IPS-11a (cell line): ENCODE measurements around the gene GABRR2.
"Not testable (repeated sequence)": the region's sequence is repeated elsewhere in the genome, so short reads cannot be mapped to it uniquely, and the experiment has no call there.

ENCODE experiments used
- H3K4me3 ChIP-seq: one replicate; pipeline ENCODE4 v1.5.1; 2013; ENCODE audit warnings: low read depth, low read length, control low read depth

Gene GABRR2

DNA sequence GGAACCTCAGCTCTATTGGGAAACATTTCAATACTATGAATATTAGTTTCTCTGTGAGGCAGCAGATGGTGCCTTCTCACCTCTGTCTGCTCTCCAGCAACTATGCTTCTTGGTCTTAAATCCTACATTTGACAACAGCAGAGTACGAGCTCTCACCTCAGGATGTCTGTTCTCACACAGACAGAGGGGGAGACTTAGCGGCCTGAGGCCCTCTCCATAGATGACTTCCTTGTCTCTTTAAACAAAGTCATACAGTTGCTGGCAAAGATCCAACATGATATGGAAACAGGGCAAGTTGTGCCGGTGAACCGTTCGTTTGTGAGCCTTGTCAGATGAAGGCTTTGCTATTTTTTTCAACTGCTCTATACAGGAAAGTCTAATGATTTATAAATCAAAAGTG lies 54.3 kb downstream of the GABRR2 start:
- no peak overlapping the region for H3K4me3 ChIP-seq

DNA sequence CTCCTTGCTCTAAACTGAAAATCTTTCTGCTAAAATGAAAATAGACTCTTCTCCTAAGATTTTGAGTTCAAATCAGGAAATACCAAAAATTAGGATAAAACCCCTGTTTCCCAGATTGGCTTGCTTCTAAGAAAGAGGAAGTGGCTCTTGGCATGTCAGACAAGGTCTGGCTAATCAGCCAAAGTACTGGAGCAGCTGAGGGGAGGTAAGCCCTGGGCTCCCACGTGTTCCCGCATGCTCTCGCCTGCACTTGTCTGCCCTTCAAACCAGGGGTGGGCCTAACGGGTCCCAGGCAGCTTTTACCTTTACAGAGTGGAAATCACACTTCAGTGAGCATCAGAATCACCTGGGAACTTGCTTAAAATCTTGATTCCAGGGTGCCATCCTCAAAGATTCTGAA lies 54.8 kb downstream of the GABRR2 start:
- no peak overlapping the region for H3K4me3 ChIP-seq

DNA sequence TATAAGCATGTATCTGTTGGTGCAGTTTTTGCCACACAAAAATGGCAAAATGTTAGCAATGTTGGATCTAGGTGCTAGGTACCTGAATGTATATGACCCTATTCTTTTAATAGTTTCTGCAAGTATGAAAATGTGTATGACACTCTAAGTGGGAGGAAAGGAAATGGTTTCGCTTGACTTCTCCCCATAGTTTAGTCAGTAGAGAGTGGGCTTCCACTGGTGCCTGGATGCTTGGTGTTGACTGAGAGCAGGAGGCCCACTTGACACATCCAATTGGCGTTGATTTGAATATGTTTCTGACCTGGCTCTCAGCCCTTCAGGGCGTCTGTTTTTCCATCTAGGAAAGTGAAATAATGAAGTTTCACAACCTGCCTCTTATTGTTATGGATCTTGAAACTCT lies 56.2 kb downstream of the GABRR2 start:
- H3K4me3 ChIP-seq = no peak overlapping the region

DNA sequence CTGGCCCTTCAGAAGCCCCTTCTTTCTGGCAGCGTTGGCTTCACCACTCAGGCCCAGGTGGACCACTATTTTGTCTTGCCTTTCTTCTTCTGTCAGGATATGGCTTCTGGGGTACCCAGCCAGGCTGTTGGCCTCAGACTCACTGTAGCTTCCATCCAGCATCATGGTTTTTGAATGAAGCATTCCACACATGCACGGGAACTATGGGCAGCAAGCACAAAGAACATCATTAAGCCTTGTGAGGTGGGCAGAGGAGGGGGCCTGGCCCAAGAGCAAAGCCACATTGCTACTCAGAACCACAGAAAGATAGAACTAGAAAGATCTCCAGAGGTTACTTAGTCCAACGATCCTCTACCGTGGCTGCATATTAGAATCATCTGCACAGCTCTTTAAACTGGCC lies 57.3 kb downstream of the GABRR2 start:
- no peak overlapping the region for H3K4me3 ChIP-seq

DNA sequence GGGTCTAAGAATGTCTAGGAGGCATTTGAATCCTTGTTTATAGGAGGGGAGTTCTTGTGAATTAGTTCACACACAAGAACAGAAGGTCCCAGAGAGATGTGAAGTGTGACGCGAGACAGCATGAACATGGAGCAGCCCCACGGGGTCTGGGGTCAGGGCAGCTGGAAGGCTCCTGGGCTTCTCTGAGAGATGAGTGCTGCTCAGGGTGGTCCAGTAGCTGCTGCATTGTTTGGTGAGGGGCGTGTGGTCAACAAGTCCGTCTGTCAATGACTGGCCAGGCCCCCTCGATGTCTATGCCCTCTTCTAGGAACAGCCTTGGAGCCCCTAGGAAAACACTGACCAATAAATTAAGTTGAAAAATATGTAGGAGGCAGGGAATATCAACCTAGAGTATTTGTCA lies 57.8 kb downstream of the GABRR2 start:
- no peak overlapping the region for H3K4me3 ChIP-seq

DNA sequence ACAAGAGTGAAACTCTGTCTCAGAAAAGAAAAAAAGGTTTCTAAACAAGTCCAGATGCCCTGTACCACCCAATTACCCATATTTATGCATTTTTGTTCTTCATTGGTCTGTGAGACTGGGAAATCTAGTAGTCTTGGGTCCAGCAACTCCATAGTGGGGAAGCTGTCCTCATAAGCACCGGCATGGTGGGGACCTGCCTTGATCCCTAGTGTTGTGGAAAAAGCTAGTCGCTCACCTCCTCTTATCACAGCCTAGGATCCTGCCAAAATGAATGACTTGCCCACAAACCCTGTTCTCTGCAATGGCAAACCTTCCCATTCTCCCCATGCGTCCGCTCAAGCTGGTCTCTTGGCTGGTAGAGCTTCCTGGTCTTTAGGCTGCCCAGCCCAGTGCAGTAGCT lies 59.7 kb downstream of the GABRR2 start:
- no peak overlapping the region for H3K4me3 ChIP-seq

DNA sequence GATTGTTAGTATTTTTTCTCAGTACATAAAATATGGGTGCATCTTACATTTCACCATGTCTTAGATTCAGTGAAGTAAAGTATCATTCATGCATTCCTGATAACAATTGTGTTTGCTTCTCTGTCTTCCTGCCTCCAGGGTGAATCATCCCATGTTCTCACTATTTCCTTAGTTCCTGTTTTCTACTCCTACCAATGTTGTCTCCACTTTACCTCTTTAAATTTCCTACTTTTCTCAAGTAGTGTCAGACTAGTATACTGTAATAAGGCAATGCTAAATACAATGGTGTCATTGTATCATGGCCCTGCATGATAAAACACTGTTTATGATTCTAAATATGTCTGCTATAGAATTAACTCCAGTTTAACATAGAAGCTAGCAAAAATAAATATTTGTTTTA lies 60.5 kb downstream of the GABRR2 start:
- no peak overlapping the region for H3K4me3 ChIP-seq

DNA sequence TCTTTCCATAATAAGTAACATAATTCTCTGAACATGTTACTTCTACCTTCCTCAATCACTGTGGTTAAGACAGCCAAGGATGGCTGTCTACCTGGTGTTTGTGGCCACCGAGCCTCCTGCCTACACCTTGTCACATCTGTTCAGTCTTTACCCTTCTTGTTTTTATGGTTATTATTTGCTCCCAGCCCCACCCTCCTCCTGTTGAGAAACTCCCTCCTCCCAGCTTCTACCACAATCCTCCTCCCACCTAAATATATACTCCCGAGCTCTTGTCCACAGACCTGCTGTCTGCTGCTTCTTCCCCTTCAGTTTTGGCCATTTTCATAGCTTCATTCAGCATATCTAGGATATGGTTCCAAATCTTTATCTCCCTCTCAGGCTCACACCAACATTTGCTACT lies 62.2 kb downstream of the GABRR2 start:
- no peak overlapping the region for H3K4me3 ChIP-seq

DNA sequence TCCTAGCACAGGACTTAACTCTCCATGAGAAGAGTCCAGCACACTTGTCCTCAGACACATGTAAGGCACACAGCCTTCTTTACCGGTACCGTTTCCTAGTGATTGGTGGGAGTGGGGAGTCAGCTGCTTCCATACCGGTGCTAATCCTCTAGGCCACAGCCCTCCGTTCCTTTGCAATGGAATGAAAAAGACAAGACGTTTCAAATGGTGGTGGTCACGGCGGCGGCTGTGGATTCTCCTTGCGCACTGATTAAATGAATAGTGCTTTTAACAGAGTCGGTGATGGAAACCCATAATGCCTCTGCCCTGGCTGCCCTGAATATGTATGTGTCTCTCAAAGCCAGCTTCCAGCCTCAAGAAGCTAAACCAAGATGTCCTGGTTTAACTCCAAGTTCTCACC lies 63.1 kb downstream of the GABRR2 start:
- no peak overlapping the region for H3K4me3 ChIP-seq

DNA sequence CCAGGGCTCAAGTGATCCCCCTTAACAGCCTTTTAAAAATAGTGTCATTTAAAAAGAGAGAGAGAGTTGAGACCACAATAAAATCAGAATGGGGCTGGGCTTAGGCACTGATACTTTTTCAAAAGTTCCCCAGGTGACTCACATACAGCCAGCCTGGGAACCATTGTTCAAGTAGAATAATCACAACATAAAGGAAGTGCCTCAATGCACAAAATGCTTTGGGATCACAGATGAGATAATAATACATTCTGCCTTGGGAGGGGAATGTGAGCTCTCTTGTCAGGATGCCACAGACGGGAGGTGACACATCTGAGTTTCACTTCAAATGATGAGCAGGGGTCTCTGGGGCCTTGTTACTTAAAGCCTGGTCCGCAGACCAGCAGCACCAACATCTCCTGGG lies 63.9 kb downstream of the GABRR2 start:
- no peak overlapping the region for H3K4me3 ChIP-seq

DNA sequence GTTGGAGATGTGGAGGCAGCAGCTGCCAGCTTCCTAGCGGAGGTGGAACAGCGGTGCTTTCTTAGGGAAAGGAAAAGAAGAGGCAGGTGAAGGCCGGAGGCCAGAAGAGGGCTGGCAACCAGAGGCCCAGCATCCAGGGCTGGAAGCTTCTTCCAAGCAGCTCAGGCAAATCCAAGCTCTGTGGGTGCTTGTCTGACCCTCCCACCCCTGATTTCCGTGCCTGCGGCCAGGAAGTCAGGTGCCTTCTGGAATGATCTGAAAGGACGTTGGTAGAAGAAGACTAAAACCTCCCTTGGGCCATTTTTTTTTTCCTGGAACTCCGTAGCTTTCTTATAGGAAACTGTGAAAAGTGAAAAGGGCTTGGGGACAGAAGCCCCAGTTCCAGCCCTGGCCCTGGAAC lies 64.9 kb downstream of the GABRR2 start:
- H3K4me3 ChIP-seq = no peak overlapping the region

DNA sequence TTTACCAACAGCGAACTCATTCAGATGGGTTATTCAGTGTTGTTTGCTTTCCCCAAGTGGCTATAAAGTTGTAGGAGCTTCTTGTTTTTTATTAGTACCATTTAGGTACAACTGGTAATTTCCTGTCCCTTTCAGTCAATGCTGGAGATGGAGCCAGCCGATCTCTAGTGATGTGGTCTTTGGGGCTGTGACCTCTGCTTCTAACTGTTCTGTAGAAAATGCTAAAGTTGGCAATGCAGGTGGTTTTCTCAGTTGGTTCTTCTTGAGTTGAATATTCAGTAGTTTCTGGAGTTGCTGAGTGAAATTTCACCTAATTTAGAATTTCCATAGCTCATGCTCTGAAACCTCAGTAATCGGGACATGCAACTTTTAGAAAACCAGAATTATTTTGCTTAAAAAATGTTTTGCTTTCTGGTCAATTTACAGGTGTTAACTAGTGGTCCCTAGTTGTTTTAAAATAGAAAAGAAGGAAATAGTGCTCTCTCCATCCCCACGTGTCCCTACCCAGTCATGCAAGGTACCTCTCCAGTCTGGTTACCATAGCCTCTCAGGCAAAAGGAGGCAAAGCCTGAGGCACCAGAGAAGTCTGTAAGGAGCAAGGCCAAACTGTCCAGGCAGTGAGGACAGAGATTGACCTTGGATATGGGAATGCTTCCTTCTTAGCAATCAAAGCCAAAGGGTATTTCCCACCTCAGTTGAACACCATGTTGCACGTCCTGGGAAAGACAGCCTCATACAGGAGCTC lies 70.7 kb downstream of the GABRR2 start:
- no peak overlapping the region for H3K4me3 ChIP-seq

DNA sequence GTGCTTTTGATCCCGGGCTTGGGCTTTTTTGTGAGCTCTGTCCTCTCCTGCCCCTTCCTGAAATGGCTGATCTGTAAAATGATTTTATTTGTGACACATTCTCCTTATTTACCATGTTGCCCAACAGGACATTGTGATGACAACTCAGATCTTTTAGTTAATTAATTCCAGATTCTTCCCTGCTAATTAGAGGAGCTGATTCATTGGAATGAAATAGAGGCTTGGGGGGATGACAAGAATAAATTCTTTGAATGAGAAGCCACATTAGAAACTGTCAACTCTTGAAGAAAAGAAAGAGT lies 71.8 kb downstream of the GABRR2 start:
- H3K4me3 ChIP-seq = no peak overlapping the region

DNA sequence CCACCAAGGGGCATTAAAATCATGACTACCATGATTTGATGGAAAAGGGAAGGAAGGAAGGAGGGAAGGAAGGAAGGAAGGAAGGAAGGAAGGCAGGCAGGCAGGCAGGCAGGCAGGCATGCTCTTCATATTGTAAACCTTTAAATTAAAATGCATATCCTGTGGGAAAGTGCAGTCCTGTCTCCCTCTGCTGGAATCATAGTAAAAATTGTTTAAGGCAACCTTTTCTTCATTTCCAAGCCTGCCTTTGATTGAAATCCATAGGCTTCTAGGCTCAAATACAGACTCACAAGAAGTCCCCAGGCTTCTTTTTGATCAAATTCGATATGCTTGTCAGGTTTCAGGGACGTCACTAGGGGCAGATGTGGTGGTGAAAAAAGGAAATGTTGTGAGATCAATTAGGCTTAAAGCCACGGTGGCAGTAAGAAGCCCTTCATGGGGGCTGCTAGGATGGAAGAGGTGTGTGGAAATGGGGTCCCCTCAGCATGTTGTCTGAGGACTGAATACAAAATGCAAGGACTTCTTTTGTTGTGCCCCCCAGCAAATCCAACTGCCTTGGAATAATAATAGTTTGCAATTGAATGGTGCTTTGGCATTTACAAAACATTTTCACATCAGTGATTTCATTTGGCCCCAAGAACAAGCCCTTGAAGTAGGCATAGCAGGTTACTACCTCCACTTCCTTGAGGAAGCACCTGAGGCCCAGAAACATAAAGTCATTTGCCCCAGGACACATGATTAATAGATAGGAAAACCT lies 72.3 kb downstream of the GABRR2 start:
- no peak overlapping the region for H3K4me3 ChIP-seq

DNA sequence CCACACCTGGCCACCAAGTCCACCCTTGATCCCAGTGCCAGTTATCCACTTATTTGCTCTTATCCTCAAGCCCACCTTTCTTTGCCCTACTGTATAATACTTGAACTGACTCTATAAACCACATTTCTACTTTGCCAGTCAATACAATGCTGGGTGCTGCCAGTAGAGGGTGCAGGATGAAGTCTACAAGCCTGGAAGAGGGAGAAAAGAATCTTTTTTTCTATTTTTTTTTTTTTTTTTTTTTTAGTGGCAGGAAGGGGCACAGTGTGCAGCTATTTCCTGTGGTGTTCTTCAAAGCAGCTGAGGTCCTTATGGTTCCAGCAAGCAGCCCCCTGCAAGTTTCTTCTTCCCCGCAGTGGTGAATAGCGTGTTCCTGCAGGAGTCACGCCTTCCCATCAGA lies 75.8 kb downstream of the GABRR2 start:
- no peak overlapping the region for H3K4me3 ChIP-seq

DNA sequence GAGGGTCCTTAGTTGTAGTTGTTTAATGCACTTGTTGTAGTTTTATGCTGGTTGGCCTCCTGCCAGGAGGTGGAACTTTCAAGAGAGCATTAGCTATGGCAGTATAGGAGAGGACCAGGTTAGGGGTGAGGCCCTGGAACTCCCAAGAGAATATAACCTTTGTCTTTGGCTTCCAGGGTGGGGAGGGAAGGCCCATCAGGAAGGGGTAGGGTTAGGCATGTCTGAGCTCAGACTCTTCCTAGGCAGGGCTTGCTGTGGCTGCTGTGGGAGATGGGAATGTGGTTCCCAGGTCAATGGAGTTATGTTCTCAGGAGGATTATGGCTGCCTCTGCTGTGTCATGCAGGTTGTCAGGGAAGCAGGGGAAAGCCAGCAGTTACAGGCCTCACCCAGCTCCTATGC lies 77.9 kb downstream of the GABRR2 start:
- no peak overlapping the region for H3K4me3 ChIP-seq

DNA sequence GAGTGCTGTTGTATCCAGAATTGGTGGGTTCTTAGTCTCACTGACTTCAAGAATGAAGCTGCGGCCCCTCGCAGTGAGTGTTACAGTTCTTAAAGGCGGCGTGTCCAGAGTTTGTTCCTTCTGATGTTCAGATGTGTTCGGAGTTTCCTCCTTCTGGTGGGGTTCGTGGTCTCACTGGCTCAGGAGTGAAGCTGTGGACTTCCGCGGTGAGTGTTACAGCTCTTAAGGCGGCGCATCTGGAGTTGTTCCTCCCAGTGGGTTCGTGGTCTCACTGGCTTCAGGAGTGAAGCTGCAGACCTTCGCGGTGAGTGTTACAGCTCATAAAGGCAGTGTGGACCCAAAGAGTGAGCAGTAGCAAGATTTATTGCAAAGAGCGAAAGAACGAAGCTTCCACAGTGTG lies 81.5 kb downstream of the GABRR2 start:
- not testable (repeated sequence) for H3K4me3 ChIP-seq

DNA sequence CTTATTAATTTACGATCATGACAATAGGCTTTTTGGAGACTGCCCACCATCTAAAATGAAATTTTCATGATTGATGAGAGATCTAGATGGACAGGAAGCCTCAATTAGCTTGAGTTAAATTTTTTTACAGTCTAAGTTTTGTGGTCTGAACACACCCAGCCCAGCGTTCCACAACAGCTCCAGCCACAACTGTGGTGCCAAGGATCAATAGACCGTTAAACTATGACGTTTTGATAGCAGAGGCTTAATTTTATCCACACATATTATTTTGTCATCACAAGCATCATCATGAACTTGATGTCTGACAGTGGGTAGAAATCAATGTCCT lies 92.4 kb downstream of the GABRR2 start:
- no peak overlapping the region for H3K4me3 ChIP-seq

DNA sequence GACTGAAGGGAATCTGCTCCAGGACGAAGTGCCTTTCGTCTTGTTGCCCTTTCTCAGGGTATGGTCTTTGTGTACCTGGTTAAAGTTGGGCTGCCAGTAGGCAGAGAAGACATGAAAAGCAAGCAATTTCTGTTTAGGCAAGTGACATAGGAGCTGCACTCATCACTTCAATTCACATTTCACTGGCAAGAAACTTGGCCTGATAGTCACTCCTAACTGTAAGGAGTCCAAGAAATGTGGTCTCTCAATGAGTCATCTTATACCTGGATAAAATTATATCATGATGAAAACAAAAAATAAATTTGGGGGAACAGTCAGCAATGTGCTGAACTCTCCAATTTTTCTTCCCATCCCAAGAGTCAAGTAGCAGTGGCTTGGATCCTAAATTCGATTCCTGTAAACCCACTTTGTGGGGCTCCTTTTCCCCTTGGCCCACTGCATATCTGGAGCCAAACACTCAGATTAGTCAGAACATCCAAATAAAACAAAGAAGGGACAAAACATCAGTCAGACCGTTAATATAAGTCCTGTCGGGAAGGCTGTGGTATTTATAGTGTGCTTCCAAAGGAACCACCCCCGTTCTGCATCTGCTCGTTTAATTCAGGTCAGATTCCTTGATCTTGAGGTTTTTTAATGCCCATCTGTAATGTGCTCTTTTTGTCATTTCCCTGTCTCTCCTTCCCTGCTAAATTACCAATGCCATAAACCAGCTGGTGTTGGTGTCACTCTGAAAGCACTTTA lies 93.0 kb downstream of the GABRR2 start:
- H3K4me3 ChIP-seq = no peak overlapping the region

DNA sequence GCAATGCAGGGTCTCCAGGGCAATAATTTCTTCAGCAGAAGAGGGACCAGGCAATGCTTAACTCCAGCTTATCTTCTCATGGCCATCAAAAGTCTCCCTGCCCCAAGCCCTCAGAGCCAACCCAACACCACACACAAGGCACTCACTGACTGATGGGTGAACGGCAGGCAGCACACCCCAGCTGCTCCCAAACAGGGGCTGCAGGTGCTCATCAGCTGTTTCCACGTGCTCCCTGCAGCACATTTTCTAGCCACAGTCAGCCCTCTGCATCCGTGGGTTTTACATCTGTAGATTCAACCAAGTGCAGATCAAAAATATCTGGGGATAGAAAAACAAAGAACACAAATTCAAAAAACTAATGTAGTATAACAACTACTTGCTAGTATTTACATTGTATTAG lies 94.0 kb downstream of the GABRR2 start:
- no peak overlapping the region for H3K4me3 ChIP-seq

DNA sequence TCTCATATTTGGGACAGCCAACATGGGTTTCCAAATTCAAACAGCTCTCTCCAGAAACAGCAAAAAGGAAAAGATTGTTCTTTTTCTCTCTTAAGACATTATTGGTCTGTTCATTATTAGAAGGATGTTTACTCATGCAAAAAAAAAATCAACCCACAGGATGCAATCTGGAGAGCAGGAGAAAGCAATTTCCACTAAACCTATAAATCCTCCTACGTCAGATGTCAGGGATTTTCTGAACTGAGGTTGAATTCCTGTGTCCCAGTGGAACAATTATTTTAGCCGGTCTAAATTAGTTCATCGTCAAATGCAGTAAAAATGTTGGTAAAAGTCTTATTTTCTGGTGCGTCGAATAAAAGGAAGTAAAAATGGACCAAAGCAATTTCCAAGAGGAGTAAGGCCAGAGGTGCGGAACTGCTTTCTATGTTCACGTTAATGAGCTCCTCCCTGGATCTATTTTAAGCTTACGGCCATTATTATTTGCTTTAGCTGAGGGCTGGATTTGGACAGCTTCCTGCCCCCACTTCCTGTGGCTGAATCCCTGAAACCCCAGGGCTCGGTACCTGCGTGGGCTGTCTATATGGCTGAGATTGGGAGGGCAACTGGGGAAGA lies 97.7 kb downstream of the GABRR2 start, which contains the start of gene GABRR1:
Gene GABRR1 (minus strand): TSS at position 60 of the 612 bp plus-strand sequence. CDS start 36 bp downstream, at position 24.
- no peak within 1 kb of the TSS for H3K4me3 ChIP-seq

DNA sequence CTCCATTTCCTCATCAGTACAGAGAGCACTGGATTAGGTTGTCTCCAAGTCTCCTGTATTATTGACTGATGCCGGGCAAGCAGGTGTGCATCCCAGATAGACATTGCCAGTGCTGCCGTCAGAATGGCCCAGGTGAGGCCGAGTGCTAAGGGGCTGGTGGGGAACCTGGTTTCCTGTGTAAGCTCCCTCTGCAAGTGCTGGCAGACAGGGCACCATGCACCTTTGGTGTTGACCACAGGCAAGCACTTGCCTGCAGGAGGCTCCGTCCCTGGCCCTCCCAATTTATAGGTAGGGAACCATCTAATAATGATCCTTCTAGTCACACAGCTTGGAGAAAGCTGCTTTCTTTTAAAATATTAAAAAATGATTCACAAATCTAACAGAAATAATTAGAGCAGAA lies 98.7 kb downstream of the GABRR2 start:
- H3K4me3 ChIP-seq = no peak overlapping the region
